GM12873 (cell line): ENCODE data around the gene RMI2.

Experiments
- TF ChIP-seq, protein P1 (sequence below): IDR thresholded peaks from 2 replicates; pipeline ENCODE4 v1.5.1; 2012; ENCODE audit warnings: low read depth, mild to moderate bottlenecking, moderate library complexity, low read length, control low read depth; ENCODE audit not compliant: insufficient read depth; ENCODE audit errors: missing control alignments

Gene RMI2

GRCh38 chr16:11394593-11394960 lies 49.3 kb downstream of the RMI2 start:
- TF ChIP-seq, protein P1, sequence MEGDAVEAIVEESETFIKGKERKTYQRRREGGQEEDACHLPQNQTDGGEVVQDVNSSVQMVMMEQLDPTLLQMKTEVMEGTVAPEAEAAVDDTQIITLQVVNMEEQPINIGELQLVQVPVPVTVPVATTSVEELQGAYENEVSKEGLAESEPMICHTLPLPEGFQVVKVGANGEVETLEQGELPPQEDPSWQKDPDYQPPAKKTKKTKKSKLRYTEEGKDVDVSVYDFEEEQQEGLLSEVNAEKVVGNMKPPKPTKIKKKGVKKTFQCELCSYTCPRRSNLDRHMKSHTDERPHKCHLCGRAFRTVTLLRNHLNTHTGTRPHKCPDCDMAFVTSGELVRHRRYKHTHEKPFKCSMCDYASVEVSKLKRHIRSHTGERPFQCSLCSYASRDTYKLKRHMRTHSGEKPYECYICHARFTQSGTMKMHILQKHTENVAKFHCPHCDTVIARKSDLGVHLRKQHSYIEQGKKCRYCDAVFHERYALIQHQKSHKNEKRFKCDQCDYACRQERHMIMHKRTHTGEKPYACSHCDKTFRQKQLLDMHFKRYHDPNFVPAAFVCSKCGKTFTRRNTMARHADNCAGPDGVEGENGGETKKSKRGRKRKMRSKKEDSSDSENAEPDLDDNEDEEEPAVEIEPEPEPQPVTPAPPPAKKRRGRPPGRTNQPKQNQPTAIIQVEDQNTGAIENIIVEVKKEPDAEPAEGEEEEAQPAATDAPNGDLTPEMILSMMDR: no peak

DNA sequence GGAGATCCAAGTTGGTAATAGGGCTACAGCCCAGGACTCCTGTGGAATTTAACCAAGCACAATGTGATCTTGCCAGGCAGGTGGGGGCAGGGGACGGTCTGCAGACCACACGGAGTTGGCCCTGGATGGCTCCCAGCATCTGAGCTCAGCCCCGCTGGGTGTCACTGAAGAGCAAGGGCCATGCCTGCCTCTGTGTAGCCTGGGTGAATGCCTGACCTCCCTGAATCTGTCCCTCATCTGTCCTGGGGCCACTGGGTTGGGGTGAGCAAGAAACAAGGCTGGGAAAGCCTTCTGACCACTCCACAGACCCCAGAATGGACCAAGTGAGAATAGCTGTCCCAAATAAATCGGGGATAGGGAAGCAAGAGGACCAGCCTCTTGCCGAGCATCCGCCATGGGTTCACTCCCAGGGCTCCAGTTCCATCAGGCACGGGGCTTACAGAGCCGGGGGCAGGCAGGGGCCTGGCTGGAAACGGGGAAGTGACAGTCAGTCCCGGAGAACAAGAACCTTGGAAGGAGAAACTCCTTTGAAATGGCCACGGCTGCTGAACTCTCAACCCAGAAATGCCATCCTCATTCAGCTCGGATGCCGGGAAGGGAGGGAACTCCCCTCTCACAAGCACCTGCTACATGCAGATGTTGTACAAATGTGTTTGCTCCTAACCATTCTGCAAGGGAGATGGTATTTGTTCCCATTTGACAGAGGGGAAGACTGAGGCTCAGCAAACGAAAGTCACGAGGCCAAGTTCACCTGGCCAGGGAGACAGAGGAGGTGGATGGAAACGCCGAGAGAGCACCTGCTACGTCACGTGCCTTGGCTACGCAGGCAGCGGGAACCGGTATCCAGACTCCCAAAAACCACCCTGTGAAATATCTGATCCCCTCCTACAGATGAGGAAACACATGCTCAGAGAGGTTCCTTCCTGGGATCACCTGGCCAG lies 50.0 kb downstream of the RMI2 start:
- TF ChIP-seq, protein P1: no peak

GRCh38 chr16:11395949-11396240 lies 50.6 kb downstream of the RMI2 start:
- TF ChIP-seq, protein P1: no peak

DNA sequence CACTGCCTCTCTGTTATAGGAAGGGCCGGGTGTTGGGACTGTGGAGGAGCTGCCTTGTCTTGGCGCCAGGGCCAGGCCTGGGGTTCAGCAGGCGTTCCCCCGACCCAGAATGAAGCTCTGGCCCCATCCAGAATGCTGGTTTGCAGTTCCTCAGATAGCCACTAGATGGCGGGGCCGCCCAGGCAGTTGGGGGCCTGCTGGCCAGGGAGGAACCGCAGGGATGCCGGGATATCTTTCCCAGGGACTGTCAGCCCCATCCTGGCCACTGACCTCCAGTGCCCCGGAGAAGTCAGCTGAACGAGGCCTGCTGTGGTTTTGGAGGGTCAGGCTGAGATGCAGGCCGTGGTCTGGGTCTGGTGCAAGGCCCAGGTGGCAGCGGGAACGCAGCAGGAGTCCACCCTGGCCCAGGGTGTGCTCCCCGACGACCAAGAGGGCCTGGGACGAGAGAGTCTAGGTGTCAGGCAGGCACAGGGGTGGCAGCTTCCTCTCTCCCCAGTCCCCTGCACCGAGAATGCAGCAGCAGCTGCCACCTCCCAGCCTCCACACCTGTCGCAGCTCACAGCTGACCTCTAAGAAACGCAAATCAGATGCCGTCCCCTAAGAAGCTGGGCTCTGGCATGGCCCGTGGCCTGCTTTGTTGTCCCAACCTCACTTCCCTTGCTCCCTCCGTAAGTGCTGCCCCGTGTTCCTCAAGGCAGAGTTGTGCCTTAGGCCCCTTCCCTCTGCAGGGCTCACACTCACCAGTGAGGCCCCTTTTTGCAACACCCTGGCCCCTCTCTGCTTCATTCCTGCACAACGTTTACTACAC lies 51.2 kb downstream of the RMI2 start:
- TF ChIP-seq, protein P1: peak; percentile 99

- TF ChIP-seq, protein P1: no peak
Observed at GRCh38 chr16:11398136-11398535, 52.9 kb downstream of the RMI2 start.

DNA sequence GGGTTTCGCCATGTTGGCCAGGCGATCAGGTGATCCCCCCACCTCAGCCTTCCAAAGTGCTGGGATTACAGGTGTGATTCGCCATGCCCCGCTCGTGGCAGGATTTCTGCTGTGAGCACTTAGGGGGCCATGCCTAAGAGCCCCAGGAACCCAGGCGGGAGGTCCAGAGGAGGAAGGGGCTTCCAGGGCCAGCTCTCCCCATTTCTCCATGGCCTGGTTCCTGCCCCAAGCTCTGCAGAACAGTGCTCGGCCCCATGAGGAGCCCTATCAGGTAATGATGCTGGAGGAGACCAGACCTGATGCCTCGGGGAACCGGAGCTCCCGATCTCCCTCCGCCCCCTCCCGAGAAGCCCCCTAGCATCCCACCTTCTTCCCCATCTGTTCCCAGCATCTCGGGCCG lies 53.6 kb downstream of the RMI2 start:
- TF ChIP-seq, protein P1: no peak

- TF ChIP-seq, protein P1: no peak
Observed at GRCh38 chr16:11399261-11399831, 54.1 kb downstream of the RMI2 start.
